GM13977 (cell line): ENCODE results near the gene ENPP7.

Experiments used
- DNase-seq: peaks from one replicate; pipeline ENCODE4 v3.0.0; 2012; ENCODE audit warnings: low spot score
- in situ Hi-C: fragments of 300-500 bp; cut with MboI; formaldehyde crosslinking; loops from one replicate; pipeline ENCODE4 v1.12.0; 2022; ENCODE audit warnings: low sequenced_read_pairs, low pct_unique_long_range_greater_than_20kb, mixed read lengths, inconsistent platforms; ENCODE audit not compliant: unreplicated experiment
- TF ChIP-seq, protein P1 (sequence below): IDR thresholded peaks from 2 replicates; pipeline ENCODE4 v1.5.1; 2012; ENCODE audit warnings: mild to moderate bottlenecking, control low read depth; ENCODE audit not compliant: insufficient read depth; ENCODE audit errors: extremely low read depth, missing control alignments

Gene ENPP7

DNA sequence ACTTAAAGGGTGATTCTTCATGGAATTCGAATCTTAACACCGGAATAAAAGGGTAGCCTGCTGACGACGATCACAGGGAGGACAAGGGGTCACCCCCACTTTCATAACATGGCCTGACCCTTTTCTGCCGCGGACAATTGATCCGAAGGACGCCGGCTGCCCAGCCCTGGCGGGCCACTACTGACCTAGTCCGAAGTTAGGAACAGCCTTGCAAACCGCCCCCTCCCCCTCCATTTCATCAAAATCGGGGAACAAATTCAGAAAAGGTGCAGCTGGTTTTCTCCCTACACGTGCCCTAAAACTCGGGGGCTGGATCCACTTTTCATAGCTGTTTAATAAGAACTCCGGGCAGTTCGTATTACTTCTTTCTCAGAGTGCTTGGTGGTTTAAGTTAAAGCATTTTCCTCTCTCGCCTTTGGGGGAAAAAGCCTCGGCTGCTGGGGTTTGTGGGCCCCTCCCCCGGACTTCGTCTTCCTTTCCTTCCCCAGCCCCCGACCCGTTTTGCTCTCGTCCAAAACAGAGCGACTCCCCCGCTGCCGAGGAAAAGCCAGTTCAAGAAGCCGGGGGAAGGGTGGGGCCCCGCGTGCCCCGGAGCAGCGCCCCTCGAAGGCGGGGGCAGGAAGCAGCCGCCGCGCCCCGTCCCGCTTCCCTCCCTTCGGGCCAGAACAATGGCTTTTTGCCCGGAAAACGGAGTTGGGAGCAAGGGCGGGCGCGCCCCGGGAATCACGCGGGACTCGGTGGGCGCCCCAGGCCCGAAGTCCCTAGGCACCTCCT is 46.6 kb downstream of the ENPP7 start:
- in situ Hi-C loops = loop anchor here (25.0 kb wide), 1 partner anchor 185 kb away; no protein-coding TSS in a partner anchor
- peak; percentile 67 for DNase-seq

DNA sequence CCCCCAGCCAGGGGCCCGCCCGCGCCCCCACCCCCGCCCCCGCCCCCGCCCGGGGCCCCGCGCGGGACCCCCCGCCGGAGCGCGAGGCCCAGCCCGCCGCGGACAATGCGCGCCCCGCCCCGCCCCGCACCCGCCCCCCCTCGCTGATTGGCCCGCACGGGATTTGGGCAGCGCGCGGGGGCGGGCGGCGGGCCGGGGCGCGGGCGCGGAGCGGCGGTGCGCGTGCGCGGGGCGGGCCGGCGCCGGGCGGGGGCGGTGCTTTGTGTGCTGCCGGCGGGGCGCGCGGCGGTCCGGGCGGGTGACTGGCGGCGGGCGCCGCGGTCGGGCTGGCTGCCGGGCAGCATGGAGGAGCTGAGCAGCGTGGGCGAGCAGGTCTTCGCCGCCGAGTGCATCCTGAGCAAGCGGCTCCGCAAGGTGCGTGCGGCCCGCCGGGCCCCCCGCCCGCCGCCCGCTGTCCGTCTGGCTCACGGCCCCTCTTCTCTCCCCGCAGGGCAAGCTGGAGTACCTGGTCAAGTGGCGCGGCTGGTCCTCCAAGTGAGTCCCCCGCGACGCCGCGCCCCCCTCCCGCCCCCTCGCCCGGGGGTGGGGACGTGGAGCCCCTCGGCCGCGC is 47.3 kb downstream of the ENPP7 start, which contains the start of gene CBX2:
TSS of gene CBX2 (plus strand) at position 255 of the 610 bp plus-strand sequence. CDS start at position 343, 88 bp downstream.
- in situ Hi-C loops = loop anchor here (25.0 kb wide), 1 partner anchor 184 kb away; no protein-coding TSS in a partner anchor
- DNase-seq = peak; percentile 99
- TF ChIP-seq, protein P1, sequence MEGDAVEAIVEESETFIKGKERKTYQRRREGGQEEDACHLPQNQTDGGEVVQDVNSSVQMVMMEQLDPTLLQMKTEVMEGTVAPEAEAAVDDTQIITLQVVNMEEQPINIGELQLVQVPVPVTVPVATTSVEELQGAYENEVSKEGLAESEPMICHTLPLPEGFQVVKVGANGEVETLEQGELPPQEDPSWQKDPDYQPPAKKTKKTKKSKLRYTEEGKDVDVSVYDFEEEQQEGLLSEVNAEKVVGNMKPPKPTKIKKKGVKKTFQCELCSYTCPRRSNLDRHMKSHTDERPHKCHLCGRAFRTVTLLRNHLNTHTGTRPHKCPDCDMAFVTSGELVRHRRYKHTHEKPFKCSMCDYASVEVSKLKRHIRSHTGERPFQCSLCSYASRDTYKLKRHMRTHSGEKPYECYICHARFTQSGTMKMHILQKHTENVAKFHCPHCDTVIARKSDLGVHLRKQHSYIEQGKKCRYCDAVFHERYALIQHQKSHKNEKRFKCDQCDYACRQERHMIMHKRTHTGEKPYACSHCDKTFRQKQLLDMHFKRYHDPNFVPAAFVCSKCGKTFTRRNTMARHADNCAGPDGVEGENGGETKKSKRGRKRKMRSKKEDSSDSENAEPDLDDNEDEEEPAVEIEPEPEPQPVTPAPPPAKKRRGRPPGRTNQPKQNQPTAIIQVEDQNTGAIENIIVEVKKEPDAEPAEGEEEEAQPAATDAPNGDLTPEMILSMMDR = no peak

More for the DNA sequence above, 46.6 kb downstream of the ENPP7 start:
- TF ChIP-seq, protein P1 = peak; percentile 26

DNA sequence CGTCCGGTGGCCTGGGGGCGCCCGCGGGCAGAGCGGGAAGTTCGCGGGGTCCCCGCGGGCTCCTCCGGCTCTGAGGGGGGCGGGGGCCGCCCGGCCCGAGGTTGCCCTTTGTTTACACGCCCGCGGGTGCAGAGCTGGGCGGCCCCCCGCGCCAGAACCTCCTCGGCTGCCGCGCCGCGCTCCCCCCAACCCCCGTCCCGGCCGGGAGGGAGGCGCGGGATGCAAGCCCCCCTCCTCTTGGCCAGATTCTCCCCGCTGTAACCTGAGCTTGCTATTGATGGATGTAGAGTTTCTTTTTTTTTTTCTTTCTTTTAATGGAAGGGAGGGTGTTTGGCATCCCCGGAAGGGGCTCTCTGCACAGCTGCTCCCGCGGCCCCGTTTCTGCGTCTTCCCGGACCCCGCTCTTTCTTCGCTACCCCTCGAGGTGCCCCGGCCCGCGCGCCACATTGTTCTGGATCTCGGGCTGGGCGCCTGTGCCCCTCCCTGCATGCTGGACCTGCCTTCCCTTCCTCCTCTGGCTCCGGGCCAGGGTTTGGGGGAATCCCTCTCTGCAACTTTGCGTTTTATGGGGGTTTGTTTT is 47.9 kb downstream of the ENPP7 start:
- in situ Hi-C loops = loop anchor here (25.0 kb wide), 1 partner anchor 184 kb away; no protein-coding TSS in a partner anchor
- TF ChIP-seq, protein P1 = no peak
- no peak for DNase-seq

DNA sequence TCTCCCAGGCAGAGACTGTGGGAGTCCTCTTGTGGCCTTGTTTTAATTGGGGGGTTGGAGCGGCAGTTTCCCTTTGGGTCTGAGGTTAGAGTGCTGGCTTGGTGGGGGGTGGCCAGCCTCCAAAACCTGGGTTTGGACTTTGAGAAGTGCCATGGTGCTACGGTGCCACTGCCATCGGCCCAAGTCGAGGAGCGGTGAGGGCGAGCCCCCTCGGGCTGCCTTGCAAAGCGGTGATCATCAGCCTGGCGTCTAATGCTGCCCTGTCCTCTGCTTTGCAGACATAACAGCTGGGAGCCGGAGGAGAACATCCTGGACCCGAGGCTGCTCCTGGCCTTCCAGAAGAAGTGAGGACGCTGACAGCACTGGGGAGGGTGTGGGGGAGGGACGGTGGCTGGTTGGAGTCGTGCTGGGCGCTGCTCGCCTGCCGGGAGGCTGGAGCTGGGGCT is 48.4 kb downstream of the ENPP7 start:
- TF ChIP-seq, protein P1 = no peak
- in situ Hi-C loops = loop anchor here (25.0 kb wide), 1 partner anchor 183 kb away; no protein-coding TSS in a partner anchor
- DNase-seq = no peak

DNA sequence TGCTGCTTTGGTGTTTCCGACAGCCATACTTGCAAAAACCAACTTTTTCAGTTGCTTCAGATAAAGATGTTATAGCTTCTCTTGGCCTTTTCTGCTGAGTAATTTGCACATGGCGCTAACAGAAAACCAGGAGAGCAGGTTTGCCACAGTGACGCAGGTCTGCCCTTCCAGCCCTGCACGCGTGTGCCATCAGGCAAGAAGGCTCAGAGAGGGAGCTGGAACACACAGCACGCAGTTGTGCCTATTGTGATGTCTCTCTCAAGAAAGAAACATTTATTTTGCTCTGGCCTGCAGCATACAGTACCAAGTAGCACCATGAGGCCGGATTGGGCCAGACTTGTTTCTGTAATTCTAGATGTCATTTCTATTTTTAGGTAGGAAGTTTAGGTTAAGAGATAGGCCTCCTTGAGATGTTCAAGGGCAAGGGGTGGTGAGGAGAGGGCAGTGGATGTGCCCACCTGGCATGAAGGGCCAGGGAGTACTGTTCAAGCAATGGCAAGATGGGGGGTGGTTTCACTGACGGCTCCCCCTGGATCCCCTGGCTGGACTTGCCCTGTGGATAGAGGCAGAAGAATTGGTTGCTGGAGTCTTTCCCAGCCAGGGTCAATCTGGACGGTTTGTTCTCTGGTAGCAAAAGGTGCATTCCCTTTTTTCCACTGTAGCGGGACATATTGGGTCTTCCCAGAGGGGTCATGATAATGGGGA is 49.1 kb downstream of the ENPP7 start:
- in situ Hi-C loops = loop anchor here (25.0 kb wide), 1 partner anchor 182 kb away; no protein-coding TSS in a partner anchor
- no peak for DNase-seq
- TF ChIP-seq, protein P1 = no peak

DNA sequence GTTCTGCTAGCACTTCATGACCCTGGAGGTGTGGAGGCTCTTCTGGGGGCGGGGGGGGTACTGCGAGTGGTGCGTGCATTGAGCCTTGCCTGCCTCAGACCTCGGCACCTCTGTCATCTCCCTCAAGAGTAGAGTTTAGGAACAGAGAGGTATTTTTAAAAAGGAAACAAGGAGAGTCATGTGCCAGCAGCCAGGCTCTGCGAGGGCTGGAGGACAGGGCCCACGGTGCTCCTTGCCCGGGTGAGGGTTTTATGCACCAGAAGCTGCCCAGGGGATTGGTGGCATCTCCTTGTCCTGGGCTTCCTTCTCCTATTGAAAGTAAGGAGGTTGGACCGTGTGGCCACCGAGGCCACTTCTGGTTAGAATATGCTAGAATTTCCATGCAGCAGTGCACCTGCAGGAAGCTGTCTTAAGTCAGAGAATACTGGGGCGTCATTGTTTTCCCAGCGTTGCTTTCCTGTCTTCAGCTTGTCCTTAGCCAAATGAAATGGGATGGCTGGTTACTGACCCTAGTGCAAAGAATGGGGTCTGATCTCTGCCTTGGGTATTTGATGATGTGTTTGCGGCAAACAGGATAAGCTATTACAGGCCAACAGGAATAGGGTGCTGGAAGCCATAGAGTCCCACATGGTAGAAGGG is 50.4 kb downstream of the ENPP7 start:
- in situ Hi-C loops = loop anchor here (25.0 kb wide), 1 partner anchor 181 kb away; no protein-coding TSS in a partner anchor
- TF ChIP-seq, protein P1 = no peak
- DNase-seq = no peak
